GM12873 (cell line): Measurements from ENCODE around the gene DEFB128.

Source experiments
- CTCF ChIP-seq: IDR thresholded peaks from 2 replicates; pipeline ENCODE4 v1.5.1; 2012; ENCODE audit warnings: low read depth, mild to moderate bottlenecking, moderate library complexity, low read length, control low read depth; ENCODE audit not compliant: insufficient read depth; ENCODE audit errors: missing control alignments

DEFB128 gene

GRCh38 chr20:219290-220115 lies 30.0 kb upstream of the DEFB128 start:
- peak; percentile 49 for TF ChIP-seq CTCF

- no peak for TF ChIP-seq CTCF
Observed at GRCh38 chr20:217266-217665, 27.8 kb upstream of the DEFB128 start.

GRCh38 chr20:215796-216195 lies 26.3 kb upstream of the DEFB128 start:
- TF ChIP-seq CTCF: no peak

GRCh38 chr20:214383-214782 lies 24.9 kb upstream of the DEFB128 start:
- TF ChIP-seq CTCF: no peak

GRCh38 chr20:210809-211502 lies 21.4 kb upstream of the DEFB128 start:
- no peak for TF ChIP-seq CTCF

GRCh38 chr20:208942-209566 lies 19.5 kb upstream of the DEFB128 start:
- peak; percentile 75 for TF ChIP-seq CTCF

- TF ChIP-seq CTCF: no peak
Observed at GRCh38 chr20:199996-200395, 10.5 kb upstream of the DEFB128 start.
